Measurements from ENCODE around the gene ARID5B.
A peak's percentile ranks its signal among the peaks of the same experiment; 100 is the strongest.

The ARID5B gene

GRCh38 chr10:62056219-62056618 is 154.7 kb downstream of the ARID5B start:
- no peak for DNase-seq

GRCh38 chr10:62056698-62057097 is 155.2 kb downstream of the ARID5B start:
- peak; percentile 25 for DNase-seq

DNA sequence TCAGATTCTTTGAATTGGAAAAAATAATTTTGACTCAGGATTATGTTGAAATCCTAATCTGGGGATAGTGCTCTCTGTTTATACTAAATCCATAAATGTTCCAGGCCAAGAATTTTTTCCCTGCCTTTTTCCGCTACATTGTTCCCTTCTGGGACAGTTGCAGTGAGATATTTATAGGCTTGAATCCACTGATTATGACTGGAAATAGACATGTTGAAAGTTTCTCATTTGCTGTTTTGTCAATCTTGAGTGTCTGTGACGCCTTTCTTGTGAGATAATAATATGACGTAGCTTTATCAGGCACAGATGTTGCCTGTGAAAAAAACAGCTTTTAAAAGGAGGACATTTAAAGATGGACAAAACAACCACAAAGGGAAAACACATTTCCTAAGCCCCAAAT is 155.9 kb downstream of the ARID5B start:
- DNase-seq = no peak

GRCh38 chr10:62057850-62058249 is 156.4 kb downstream of the ARID5B start:
- DNase-seq = no peak

GRCh38 chr10:62058476-62058875 is 157.0 kb downstream of the ARID5B start:
- DNase-seq = no peak

- no peak for DNase-seq
Observed at GRCh38 chr10:62058896-62059216, 157.4 kb downstream of the ARID5B start.

GRCh38 chr10:62059217-62059920 is 157.9 kb downstream of the ARID5B start:
- DNase-seq = no peak

GRCh38 chr10:62062028-62062427 is 160.5 kb downstream of the ARID5B start:
- DNase-seq = no peak

DNA sequence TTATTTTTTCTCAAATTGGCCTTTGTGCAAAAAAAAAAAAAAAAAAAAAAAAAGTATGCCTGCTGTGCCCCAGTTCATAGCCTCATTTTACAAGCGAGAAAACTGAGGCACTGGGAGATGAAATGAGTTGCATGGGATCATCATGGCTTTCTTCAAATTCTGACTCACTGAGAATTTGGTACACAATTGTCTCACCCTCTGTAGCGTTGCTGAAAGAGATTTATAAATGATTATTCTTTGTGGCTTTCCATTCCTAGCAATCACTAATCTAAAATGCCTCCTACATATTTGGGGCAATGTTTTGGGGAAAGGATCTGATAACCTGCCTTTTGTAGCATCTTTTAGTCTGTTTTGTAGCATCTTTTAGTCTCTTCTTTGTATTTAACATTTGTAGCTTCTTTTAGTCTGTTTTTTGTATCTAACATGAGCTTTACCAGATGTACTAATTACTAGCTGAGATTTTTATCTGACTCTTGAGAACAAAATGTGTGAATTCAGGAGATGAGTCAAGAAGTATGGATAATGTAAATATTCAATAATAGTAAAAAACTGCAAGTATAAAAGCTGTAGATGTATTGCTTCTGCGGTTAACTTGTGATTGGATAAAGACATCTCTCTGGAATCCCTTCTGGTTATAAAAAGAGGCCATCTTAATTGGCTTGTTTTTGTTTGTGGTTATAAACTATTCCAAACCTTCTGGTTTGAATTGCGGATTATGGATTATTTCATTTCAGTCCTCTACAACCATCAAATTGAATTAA is 161.4 kb downstream of the ARID5B start:
- no peak for DNase-seq

DNA sequence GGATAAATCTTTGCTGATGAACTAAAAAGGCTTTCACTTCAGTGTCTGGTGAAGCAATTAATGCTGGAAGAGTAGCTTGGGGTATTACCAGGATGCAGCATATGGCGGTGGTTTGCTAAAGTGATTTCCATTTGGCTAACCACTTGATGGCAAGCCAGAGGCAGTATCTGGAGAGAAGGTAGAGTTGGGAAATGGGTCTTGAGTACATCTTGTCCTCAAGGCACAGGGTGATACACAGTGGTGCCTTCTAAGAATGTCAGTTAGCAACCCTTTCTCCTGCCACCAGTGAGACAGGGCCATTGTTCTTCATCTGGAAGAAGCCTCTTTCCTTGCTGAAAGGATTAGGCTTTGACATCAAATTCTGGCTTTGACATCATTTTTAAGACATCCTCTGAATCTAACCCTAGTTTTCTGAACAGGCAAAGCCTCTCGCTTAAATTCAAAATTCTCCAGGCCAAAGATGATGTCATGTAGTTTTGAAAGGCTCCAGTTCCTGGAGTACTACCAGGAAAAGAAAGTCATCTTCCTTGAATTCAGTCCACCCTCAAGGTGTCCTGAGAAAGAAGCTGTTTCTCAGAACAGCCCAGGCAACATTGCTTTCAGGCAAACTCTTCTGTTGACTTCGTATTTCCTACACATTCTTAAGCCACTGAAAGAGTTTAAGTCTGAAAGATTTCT is 162.4 kb downstream of the ARID5B start:
- peak; percentile 34 for DNase-seq

GRCh38 chr10:62067560-62067959 is 166.1 kb downstream of the ARID5B start:
- DNase-seq = no peak

- no peak for DNase-seq
Observed at GRCh38 chr10:62068464-62068863, 167.0 kb downstream of the ARID5B start.

GRCh38 chr10:62069452-62070178 is 168.1 kb downstream of the ARID5B start:
- no peak for DNase-seq

DNA sequence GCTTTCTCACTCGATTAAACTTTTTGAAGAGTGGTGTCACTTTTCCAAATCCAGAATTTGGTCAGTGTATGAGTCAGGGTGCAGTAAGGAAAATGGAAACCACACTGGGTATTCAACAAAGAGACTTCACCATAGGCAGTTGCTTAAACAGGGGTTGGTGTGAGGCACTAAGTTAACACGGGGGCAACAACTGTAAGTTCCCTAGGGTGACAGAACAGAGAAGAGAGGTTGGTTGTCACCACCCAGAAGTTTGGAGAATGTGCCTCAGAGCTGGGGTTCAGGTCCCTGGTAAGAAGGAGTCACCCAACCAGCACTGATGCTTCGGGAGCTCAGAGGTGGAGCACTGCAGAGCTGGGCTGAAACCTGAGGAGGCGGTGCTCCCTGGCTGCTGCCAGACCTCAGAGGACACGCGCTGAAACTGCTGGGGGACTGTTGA is 170.4 kb downstream of the ARID5B start:
- DNase-seq = no peak

GRCh38 chr10:62072901-62073300 is 171.4 kb downstream of the ARID5B start:
- DNase-seq = no peak

- no peak for DNase-seq
Observed at GRCh38 chr10:62073429-62073828, 171.9 kb downstream of the ARID5B start.

DNA sequence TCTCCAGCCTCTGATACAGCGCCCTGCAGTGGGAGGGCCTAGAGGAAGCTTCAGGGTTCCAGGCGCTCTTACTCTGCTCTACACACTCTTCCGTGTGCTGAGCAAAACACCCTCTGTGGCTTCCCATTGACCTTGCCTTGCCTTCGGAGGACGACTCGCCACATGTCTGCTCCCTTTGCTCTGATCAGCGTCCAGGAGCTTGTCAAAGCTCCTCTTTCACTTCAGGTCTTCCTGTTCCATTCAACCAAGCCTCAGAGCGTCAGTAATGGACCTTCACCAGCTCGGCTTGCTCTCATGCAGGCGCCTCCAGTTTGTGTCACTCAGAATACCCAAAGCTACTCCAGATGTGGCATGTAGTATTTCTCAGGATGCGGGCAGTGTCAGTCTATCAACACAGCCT is 173.9 kb downstream of the ARID5B start:
- no peak for DNase-seq

- no peak for DNase-seq
Observed at GRCh38 chr10:62075912-62076311, 174.4 kb downstream of the ARID5B start.

DNA sequence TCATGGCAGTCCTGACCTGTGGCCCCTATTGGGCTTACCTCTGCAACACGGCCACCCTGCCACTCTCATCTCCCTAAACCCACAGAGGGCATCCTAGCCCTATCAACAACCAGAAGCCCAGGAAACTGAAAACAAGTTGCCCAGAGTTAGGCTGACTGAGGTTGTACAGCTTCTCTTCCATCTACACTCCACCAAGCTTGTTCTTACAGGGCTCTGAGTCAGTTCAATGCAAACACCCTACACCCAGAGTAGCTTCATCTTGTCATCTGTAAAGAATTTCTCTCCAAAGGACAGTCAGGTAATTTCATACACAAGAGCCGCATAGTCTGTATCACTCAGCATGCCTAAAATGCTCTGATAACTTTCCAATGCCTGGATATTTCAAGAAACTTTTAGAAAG is 175.4 kb downstream of the ARID5B start:
- peak; percentile 84 for DNase-seq

DNA sequence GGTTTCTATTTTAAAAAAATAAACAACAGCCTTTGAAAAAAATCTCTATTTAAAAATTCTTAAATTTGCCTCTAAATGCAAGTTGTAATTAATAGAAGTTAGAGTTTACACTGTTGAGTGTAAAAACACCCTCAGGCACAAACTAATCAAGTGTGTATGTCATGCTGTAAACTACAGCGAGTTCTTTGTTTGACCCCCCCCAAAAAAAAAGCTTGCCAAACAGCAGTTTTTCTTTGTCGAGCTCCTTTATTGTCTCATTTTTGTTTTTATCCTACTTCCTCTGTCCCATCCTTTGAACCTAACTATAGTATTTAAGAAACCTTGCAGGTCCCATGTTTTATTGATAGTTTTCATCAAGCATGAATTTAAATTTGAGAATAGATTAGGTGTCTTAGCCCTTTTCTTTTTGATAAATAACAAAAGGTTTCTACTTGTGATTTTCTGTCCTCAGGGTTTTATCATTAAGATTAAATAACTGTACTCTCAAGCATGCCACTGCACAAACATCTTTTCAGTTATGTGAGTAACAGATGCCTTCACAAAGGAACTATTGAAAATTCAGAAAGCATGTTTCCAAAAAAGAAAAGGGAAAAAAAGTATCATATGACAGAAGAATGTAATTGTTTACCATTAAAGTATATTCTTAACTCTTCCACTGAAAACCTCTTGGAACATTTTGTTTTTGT is 176.0 kb downstream of the ARID5B start:
- no peak for DNase-seq

DNA sequence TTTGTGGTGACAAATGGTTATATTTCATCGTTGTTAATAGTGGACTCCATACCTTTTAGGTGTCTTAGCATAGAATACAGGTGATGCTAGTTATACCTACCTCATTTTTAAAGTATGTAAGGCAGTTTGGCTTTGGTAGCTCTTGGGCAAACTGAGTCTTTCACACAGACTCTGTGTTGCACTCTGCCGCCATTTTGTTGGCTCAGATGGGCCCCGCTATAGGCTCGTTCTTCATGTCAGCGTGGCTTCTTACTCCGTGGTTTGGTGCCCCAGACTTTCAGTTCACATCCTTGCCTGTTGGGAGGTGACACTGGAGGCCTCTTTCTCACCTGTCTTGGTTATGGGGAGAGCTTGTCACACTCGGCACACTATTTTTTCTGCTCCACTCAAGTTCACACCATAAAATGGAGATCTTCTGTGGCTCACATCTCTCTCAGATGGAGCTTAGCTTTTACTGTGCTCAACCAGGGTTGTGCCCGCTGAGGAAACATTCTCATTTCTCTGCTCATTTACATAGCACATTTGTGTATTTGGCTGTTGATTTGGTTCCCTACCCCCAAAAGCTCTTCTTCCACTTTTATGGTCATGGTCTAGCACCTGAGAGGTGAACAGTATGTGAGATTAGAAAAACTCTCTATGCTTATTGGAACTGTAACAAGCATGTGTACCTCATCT is 178.5 kb downstream of the ARID5B start:
- DNase-seq = no peak

GRCh38 chr10:62080905-62081304 is 179.4 kb downstream of the ARID5B start:
- no peak for DNase-seq

All from HCEC 1CT (cell line).